ENCODE data around the gene MACROD2.
"Not testable (repeated sequence)": the region's sequence is repeated elsewhere in the genome, so short reads cannot be mapped to it uniquely, and the experiment has no call there.

The MACROD2 gene

DNA sequence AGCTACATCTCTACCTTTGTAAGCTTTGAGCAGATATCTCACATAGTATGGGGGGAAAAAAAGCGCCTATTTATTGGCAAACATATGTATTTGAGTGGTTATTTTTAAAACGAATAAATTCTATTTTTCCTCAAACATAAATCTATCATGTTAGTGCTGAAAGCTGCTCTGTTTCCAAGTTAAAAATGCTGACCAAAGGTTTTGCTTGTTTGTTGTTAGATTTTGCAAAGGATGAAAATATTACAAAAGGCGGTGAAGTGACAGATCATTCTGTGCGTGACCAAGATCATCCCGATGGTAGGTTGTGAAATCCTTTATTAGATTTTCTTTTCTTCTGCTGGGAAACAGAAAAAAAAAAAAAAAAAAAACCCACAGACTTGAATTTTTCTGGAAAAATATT is 1972.0 kb downstream of the MACROD2 start:
- DNase-seq (ENCODE audit: low spot score): no peak

DNA sequence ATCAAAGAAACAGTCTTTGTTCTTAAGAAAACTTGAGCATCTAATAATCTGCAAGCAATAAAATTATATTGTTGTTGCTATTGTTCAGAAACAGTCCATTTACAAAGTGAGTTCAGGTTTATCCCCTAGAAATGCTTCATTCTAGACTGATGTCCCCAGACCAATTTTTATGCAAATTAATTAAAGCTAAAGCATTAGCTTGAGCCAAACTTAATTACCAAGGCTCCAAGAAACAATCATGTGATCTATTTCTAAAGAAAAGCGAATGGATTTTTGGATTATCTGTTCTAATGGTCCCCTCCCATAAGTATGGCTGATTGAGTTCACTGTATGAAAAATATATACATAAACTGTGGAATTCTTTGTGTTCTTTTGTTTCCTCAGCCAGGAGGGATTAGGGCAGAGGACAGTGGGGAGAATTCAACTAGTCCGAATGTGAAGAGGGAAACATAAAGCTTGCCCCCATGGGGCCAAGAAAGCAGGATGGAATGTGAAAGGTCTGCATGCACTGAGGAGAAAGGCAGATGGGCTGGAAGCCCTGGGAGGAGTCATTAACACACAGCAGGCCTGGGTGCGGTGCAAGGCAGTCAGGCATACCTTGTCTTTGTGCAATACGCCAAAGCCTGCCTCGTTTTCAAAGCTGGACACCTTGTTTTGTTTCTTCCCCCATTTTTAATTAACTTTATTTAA is 1980.9 kb downstream of the MACROD2 start:
- DNase-seq (ENCODE audit: low spot score): no peak

DNA sequence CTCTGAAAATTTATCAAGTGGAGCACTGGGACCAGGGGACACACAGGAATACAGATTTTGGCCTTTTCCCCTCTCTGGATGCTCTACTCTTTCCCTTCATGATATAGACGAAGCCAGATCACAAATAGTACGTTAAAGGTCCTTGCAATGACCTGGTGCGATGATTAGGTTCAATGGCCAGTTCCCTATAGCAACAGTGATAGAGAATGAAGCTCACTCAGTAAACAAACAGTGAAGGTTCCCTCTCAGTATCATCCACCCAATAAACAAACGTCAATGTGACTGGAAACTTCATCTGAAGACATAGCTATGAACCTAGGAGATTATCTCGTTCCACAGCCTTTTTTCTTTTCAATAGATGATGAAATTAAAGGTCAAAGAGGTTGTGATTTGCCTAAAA is 1981.7 kb downstream of the MACROD2 start:
- no peak for DNase-seq (ENCODE audit: low spot score)

GRCh38 chr20:15977758-15978157 is 1982.4 kb downstream of the MACROD2 start:
- no peak for DNase-seq (ENCODE audit: low spot score)

GRCh38 chr20:15985494-15986368 is 1990.4 kb downstream of the MACROD2 start:
- not testable (repeated sequence) for DNase-seq (ENCODE audit: low spot score)

DNA sequence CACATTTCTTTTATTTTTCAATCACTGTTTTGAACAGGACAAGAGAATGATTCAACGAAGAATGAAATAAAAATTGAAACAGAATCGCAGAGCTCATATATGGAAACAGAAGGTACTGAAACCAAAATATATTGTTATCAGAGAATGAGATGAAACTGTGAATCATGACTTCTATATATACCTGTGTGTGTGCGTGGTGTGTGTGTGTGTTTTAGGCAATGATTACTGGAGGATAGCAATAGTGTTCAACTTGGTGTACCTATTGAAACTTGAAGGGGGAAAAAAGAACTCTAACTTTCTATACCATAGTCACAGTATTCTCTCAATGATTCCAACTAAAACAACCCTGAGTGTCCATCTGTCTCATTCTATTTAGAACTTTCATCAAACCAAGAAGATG is 1991.4 kb downstream of the MACROD2 start:
- no peak for DNase-seq (ENCODE audit: low spot score)

DNA sequence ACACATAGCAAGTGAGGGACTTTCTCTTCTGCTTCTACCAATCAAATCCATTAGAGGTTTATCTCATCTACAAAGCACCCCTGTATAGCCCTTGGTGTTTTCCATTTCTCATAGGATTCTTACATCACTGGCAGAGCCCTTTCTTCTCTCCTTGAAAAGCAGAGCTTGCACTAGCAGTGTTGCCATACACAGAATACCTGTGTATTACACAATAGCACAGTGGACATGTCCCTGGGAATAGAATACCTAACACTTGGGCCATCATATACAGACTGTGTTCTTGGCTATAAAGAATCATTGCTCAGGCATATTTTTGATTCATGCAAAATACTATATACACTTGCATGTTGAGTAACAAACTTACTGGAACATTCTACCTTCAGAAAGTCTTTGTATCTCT is 1996.0 kb downstream of the MACROD2 start:
- DNase-seq (ENCODE audit: low spot score): no peak

DNA sequence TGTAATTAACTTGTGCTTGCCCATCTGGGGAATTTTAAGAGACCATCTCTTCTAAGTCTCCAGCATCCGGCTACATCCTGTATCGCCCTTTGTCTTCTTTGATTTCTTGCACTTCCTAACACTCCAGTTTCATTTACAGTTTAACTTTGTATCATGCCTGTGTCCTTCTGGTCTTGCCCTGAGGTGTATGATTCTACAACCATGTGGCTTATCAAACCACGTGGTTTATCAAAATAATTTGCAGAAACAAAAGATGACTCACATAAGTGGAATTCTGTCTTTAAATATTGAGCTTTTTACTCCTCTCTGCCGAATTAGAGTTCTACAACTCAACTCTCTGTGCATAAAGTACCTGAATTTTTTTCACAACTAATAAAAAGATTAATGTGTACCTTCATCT is 1997.2 kb downstream of the MACROD2 start:
- DNase-seq (ENCODE audit: low spot score): no peak

- DNase-seq (ENCODE audit: low spot score): no peak
These were observed 2004.8 kb downstream of the MACROD2 start for GRCh38 chr20:16000112-16000511.

- no peak for DNase-seq (ENCODE audit: low spot score)
These were observed 2006.0 kb downstream of the MACROD2 start for GRCh38 chr20:16001286-16001685.

GRCh38 chr20:16003310-16003709 is 2008.0 kb downstream of the MACROD2 start:
- DNase-seq (ENCODE audit: low spot score): no peak

DNA sequence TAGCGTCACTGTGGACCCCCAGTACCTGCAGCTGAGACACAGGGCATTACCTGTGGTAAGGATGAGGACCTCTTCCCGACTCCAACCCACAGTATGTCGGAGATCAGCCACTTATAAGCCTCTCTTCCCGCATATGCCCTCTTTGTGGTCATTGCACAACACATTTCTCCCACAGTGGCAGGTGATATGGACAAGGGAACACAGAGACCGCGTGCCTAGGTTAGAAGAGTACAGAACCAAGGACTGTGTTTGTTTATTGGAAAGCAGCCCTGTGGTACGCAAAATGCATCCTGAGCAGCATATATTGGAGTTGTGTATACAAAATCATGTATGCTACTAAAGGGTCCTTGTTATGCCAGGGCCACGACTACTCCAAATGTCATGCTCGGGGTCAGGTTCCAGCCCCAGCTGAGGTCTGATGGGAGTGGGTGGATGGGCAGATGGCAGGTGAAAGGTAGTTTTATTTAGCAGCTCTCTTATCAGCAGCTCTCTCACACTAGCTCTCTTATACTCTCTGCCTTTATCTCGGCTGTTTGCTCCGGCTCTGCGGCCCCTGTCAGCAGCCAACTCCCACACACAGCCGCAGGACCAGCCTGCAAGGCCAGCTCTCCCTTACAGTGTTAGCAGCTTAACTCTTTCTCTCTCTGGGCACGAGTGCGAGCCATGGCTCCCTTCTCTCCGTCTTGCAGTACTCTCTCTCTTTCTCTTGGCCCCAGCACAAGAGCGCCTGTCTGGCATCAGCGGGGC is 2009.0 kb downstream of the MACROD2 start:
- DNase-seq (ENCODE audit: low spot score): no peak

DNA sequence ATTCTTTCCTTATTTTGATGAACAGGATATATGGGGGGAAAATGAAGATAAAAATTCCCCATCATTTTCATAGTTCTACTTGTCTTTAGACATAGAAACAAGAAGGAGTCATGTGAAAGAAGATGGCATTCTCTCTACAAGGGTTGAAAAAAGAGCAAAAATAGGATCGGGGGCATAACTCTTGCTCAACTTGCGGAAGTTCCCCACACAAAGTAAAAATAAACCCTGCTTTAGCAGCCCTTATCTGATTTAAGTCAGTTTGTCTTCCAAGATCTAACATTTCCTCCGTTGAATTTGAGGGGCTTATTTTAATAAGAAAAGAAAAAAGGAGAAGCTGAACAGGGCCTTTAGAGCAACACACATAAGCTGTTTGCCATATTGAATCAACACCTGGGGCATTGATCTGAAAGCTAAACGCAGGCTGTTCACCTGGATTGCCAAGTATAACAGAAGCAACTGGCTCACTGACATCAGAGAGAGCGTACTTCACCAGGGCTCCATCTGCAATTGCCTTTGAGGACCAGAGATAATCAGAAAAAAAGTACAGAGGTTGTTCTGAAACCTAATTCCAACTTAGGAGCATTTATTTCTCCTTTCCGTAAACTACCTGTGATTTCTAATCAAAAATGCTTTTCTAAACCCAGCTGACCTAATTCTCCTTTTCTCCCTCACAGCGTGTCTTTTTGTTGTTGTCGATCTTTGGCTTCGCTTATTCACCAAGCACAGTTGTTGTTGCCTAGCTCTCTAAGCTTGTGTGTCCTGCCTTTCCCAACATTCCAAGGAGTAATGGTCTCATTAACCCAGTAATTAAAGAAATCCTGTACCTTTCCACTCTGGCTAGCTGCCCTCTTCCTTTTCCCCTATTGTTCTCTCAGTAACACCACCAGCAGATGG is 2010.0 kb downstream of the MACROD2 start:
- no peak for DNase-seq (ENCODE audit: low spot score)

DNA sequence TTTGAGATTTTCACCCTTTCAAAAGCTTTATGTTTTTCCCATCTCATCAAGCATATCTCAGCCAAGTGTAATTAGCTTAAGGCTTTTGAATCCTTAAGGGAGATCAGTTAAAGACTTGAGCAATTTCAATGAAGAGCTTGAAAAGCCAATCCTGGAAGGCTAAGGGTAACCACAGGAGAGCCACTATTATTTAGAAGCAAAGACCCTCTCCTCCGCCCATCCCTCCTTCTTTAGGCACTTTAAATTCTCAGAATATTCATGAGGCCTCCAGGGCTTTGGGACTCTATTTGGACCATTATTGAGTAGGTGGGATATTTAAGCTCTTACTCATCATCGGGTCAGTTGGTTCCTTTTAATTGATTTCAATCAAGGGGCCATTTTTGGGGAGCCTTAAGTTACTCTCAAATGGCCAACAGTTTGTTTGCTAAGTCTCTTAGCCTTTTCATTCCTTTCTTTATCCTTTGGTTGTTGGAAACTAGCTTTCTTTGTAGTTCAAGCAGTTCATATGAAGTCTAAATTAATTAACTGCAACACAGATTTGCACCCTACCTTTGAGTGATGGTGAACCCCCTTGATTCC is 2010.7 kb downstream of the MACROD2 start:
- no peak for DNase-seq (ENCODE audit: low spot score)

- DNase-seq (ENCODE audit: low spot score): no peak
These were observed 2011.8 kb downstream of the MACROD2 start for GRCh38 chr20:16007164-16007563.

GRCh38 chr20:16007962-16008361 is 2012.6 kb downstream of the MACROD2 start:
- no peak for DNase-seq (ENCODE audit: low spot score)

DNA sequence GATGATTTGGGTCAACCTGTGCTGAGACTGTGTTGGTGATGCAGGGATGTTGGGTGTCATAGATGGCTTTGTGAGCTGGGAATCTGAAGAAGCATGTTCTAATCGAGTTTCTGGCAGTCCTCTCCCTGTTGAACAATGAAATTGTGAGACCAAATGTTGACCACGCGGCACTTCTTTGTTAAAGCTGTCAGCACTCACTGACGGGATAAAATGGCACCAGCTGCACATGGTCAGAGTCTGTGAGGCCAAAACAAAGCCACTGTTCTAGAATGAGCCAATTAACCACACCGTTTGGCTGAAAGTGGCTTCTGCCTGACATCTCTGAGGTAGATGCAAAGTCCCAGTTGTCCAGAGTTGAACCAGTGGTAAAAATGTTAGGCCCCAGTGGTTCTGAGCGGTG is 2015.7 kb downstream of the MACROD2 start:
- no peak for DNase-seq (ENCODE audit: low spot score)

- no peak for DNase-seq (ENCODE audit: low spot score)
These were observed 2016.2 kb downstream of the MACROD2 start for GRCh38 chr20:16011519-16011918.

DNA sequence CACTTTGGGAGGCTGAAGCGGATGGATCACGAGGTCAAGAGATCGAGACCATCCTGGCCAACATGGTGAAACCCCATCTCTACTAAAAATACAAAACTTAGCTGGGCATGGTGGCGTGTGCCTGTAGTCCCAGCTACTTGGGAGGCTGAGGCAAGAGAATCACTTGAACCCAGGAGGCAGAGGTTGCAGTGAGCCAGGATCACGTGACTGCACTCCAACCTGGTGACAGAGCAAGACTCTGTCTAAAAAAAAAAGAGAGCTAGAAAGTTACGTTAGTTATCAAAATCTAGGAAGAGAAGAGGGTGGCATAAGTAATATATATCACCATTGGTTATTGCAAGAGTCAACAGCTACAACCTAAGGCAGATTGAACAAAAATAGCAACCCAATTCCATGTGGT is 2017.6 kb downstream of the MACROD2 start:
- not testable (repeated sequence) for DNase-seq (ENCODE audit: low spot score)

- DNase-seq (ENCODE audit: low spot score): no peak
These were observed 2018.3 kb downstream of the MACROD2 start for GRCh38 chr20:16013631-16014030.

- no peak for DNase-seq (ENCODE audit: low spot score)
These were observed 2019.1 kb downstream of the MACROD2 start for GRCh38 chr20:16014436-16014835.
